Effector memory CD4-positive, alpha-beta T cell (primary cell): ENCODE measurements around the gene CD24.
"Not testable (repeated sequence)": the region's sequence is repeated elsewhere in the genome, so short reads cannot be mapped to it uniquely, and the experiment has no call there.

Source experiments
- DNase-seq, 3 donors: peaks; one replicate each; pipeline ENCODE4 v3.0.0-alpha.2; 2020
- H3K27ac ChIP-seq: 2 replicates; pipeline ENCODE4 v1.7.0; 2013; ENCODE audit warnings: mild to moderate bottlenecking, low read length, moderate library complexity; ENCODE audit not compliant: insufficient read depth, poor library complexity, severe bottlenecking
- H3K27me3 ChIP-seq: replicated peaks from 2 replicates; pipeline ENCODE4 v1.7.0; 2013; ENCODE audit warnings: mild to moderate bottlenecking, low read length; ENCODE audit not compliant: insufficient read depth, control insufficient read depth, poor library complexity, severe bottlenecking
- H3K36me3 ChIP-seq: 2 replicates; pipeline ENCODE4 v1.7.0; 2013; ENCODE audit warnings: mild to moderate bottlenecking, low read length, moderate library complexity; ENCODE audit not compliant: control insufficient read depth, insufficient read depth
- H3K4me1 ChIP-seq: 2 replicates; pipeline ENCODE4 v1.7.0; 2013; ENCODE audit warnings: low read length, mild to moderate bottlenecking; ENCODE audit not compliant: control insufficient read depth, insufficient read depth, poor library complexity, severe bottlenecking
- H3K4me3 ChIP-seq: 2 replicates; pipeline ENCODE4 v1.7.0; 2013; ENCODE audit warnings: low read length, low read depth, mild to moderate bottlenecking; ENCODE audit not compliant: insufficient read depth, poor library complexity, severe bottlenecking
- H3K9me3 ChIP-seq: 2 replicates; pipeline ENCODE4 v1.7.0; 2013; ENCODE audit warnings: mild to moderate bottlenecking, low read length, moderate library complexity; ENCODE audit not compliant: control insufficient read depth
- total RNA-seq, 3 donors: gene quantifications; one replicate each; lab custom pipeline; 2026; lab: John Stamatoyannopoulos, UW

Gene CD24, protein sequence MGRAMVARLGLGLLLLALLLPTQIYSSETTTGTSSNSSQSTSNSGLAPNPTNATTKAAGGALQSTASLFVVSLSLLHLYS
- 0.09 to 0.19 (median 0.17) reads per million in 3 donors for total RNA-seq

DNA sequence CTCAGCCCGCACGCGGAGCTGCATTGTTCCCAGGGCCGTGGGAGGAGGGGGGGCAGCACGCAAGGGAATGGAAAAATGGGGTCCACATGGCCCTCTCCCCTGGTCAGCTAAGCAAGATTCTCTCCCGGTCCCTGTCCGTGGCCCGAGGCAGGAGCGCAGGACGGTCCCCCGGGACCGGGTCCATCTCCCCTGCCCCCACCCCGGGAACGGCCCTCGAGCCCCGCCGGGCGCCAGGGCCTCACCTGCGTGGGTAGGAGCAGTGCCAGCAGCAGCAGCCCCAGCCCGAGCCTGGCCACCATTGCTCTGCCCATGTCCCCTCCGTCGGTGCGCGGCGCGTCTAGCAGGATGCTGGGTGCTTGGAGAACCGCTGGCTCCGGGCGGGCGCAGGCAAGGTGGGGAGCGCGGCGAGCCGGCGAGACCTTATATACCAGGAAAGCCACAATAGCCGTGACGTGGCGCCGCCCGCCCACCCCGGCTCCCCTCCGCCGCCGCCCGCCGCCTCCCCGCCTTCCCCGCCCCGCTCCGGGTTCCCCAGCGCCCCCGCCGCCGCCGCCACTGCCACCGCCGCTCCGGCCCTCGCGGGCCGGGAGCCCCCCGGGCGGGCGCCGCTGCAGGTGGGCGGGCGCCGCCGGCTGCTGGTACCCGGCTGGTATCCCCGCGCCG is at the start of gene CD24:
CD24 (minus strand) TSS at position 394 of the 663 bp plus-strand sequence; CDS start at position 311, 83 bp downstream.
- Histone ChIP-seq H3K27ac (no peak within 1 kb of the TSS), H3K27me3 (peaks cover 23% of the 10 kb centered on the region), H3K9me3 (no peaks in the 10 kb centered on the region), H3K4me1 (peaks cover 17% of the 10 kb centered on the region), H3K36me3 (no peaks in the 10 kb centered on the region), H3K4me3 (peak within 1 kb of the TSS; percentile 49)
- no peak for DNase-seq

DNA sequence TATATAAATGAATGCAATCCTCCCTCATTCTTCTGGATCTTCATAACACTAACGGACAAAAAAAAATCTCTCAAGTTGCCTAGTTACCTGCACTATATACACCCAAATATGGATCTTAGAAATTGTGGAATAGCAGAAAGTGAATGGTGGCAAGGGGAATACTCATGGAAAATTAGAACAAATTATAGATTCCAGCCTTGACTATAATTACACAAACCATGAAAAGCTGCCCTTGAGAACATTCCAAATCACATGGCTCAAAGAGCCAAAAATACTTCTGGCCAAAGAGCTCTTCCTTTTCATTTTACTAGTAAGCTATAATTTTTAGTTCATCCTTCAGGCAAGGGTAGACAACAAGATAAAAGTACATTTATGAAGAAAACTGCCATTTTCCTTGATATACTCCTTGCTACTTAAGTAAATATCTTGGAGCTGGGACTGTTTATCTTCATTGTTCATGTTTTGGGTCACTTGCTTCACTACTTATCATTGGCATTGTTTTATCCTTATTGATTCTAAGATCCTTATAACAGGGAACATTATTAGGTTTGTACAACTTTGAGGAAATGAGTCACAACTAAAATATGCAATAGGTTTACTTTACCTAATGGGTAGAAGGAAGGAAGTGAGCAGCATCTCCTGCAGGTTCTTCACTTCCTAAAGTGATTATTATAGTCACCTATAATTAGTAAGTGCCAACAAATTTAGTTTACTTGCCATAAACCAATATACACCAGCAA is 47.1 kb upstream of the CD24 start:
- DNase-seq: no peak
- no peaks in the 10 kb centered on the region for H3K9me3 ChIP-seq
- H3K27me3 ChIP-seq: no peaks in the 10 kb centered on the region
- H3K36me3 ChIP-seq: no peaks in the 10 kb centered on the region
- H3K4me1 ChIP-seq: no peaks in the 10 kb centered on the region
- no peak overlapping the region for H3K4me3 ChIP-seq
- no peak overlapping the region for H3K27ac ChIP-seq

DNA sequence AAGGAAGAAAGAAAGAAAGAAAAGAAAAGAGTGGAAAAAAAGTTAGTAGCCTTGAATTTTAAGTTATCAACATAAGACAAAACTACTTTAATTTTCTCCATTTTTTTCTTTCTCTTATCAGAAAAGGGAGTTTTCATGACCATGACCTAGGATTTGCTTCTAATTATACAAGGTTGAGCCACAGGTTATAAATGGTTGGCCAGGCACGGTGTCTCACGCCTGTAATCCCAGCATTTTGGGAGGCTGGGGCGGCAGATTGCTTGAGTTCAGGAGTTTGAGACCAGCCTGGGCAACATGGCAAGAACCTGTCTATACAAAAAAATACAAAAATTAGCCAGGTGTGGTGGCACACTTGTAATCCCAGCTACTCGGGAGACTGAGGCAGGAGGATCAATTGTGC is 45.7 kb upstream of the CD24 start:
- DNase-seq: no peak
- H3K27me3 ChIP-seq: no peaks in the 10 kb centered on the region
- no peaks in the 10 kb centered on the region for H3K36me3 ChIP-seq
- H3K4me1 ChIP-seq: no peaks in the 10 kb centered on the region
- H3K27ac ChIP-seq: no peak overlapping the region
- H3K9me3 ChIP-seq: no peaks in the 10 kb centered on the region
- no peak overlapping the region for H3K4me3 ChIP-seq

DNA sequence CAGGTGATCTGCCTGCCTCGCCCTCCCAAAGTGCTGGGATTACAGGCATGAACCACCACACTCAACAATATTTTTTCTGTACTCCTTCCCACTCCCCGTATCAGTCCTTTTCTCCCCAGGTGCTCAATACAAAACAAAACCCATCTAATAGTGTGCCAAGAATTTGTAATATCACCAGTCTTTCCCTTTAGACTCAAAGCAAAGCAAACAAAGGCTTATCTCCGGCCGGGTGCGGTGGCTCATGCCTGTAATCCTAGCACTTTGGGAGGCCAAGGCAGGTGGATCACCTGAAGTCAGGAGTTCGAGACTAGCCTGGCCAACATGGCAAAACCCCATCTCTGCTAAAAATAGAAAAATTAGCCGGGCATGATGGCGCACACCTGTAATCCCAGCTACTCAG is 45.1 kb upstream of the CD24 start:
- not testable (repeated sequence) for H3K4me3 ChIP-seq, DNase-seq, H3K4me1 ChIP-seq, H3K27me3 ChIP-seq, H3K9me3 ChIP-seq, H3K36me3 ChIP-seq, H3K27ac ChIP-seq

DNA sequence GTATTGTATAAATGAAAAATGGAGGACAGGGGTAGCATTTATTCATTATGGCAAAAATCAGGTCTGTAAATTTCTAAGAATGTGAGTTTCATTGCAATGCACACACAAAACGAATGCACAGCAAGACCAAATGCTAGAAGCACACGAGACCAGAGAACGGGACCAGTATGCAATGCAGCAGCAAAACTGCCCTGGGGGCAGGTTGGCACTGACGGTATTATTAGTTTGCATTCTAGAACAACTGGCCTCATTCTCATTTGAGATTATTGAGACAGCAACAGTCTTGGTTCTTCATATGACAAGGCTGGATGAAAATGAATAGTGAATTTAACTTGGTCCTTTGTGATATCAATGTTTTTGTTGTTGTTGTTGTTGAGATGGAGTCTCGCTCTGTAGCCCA is 44.5 kb upstream of the CD24 start:
- H3K27me3 ChIP-seq: no peaks in the 10 kb centered on the region
- no peaks in the 10 kb centered on the region for H3K4me1 ChIP-seq
- H3K36me3 ChIP-seq: no peaks in the 10 kb centered on the region
- no peak overlapping the region for H3K27ac ChIP-seq
- no peak for DNase-seq
- H3K4me3 ChIP-seq: no peak overlapping the region
- H3K9me3 ChIP-seq: no peaks in the 10 kb centered on the region

DNA sequence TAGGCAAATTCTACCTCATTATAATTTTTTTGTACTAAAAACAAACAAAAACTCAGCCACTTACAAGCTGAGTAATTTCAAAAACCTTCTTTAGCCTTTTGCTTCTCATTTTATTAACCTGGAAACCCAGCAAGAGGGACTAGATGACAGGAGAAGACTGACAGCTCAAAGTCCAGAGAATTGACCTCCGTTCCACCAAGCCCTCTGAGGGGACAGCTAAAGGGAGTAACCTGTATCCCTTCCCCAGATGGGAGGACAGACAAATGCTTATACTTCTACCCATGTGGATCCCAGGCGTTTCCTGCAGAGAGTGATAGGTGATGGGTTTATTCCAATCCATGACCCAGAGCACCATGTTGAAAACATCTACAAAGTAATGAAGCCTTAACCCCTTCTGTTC is 35.0 kb upstream of the CD24 start:
- Histone ChIP-seq H3K4me1 (no peaks in the 10 kb centered on the region), H3K27me3 (no peaks in the 10 kb centered on the region), H3K36me3 (no peaks in the 10 kb centered on the region), H3K27ac (no peak overlapping the region), H3K9me3 (no peaks in the 10 kb centered on the region), H3K4me3 (no peak overlapping the region)
- no peak for DNase-seq

DNA sequence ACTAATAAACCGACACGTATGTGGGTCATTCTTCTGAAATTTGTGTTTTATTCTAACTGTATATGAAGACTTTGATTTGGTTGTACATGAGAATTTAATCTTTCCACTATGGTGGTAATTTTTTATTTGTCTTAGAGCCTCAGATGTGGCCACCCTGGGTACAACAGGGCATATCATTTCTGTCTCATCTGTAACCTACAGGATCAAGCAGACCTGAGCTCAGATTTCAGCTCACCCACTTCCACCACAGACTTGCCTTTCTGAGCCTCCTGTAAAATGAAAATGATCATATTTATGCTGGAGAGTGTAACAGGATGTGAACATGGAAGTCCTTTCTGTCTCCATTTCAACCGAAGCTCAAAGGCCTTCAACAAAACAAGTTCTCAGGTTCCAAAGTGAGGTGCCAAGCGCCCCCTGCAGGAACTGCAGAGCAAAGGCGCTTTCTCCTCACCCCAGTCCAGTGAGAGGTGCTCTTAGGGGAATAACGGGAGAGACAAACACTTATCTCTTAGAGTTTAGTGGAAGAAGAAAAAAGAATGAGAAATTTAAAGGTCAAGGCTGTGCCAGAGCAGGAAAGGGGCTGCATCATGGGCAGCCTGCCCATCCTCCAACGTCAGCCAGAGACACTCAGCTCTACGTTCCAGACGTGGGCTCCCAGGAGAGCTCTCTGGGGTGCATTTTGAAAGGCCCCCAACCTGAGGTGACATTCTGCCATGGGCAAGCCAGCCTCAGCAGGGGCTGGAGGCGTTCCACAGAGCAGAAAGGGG is 23.0 kb upstream of the CD24 start:
- H3K36me3 ChIP-seq: no peaks in the 10 kb centered on the region
- no peak overlapping the region for H3K27ac ChIP-seq
- no peaks in the 10 kb centered on the region for H3K9me3 ChIP-seq
- peak in 1 of 3 donors; percentile 20 for DNase-seq
- no peaks in the 10 kb centered on the region for H3K27me3 ChIP-seq
- no peaks in the 10 kb centered on the region for H3K4me1 ChIP-seq
- H3K4me3 ChIP-seq: no peak overlapping the region

DNA sequence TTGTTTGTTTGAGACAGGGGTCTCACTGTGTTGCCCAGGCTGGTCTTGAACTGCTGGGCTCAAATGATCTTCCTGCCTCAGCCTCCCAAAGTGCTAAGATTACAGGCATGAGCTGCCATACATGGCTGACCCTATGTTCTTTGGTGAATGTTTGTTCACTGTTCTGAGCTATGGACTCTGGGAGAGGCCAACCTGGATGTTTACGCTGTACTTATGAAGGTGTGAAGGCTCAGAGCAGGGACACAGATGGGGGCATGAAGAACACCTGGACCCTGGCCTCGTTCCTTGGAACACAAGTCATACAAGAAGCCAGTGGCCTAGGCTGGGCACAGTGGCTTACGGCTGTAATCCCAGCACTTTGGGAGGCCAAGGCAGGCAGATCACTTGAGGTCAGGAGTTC is 21.1 kb upstream of the CD24 start:
- Histone ChIP-seq H3K4me3 (no peak overlapping the region), H3K36me3 (no peaks in the 10 kb centered on the region), H3K9me3 (no peaks in the 10 kb centered on the region), H3K4me1 (no peaks in the 10 kb centered on the region), H3K27ac (no peak overlapping the region), H3K27me3 (no peaks in the 10 kb centered on the region)
- no peak for DNase-seq

DNA sequence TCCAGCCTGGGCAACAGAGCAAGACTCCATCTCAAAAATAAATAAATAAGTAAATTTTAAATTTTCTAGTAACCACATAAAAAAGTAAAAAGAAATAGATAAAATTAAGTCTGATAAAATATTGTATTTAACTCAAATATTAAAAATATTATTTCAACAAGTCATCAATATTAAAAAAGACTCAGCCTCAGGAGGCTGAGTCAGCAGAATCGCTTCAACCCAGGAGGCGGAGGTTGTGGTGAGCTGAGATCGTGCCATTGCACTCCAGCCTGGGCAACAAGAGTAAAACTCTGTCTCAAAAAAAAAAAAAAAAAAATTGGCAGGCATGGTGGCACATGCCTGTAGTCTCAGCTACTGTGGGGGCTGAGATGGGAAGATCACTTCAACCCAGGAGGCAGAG is 15.2 kb upstream of the CD24 start:
- H3K36me3 ChIP-seq, DNase-seq, H3K4me3 ChIP-seq: not testable (repeated sequence)

DNA sequence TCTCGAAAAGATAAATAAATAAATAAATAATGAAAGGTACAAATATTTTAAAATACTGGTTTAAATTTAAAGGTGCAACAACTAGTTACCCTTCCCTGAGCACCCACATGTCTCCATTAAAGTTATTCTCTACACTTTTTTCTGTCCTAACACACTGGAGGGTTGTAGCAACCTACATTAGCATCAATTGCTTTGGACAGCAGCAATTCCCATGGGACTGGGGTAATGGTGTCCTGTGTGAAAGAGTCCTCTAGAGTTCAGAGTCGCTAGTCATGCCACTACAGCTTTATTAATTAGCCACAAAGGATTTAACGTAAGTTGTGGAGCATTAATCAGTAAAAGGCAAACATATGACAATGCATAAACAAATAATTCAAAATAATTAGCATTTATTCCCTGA is 14.1 kb upstream of the CD24 start:
- no peak overlapping the region for H3K27ac ChIP-seq
- no peak overlapping the region for H3K4me3 ChIP-seq
- no peaks in the 10 kb centered on the region for H3K36me3 ChIP-seq
- DNase-seq: no peak
- H3K4me1 ChIP-seq: no peaks in the 10 kb centered on the region
- H3K27me3 ChIP-seq: no peaks in the 10 kb centered on the region
- H3K9me3 ChIP-seq: no peaks in the 10 kb centered on the region

More for the DNA sequence above, 15.2 kb upstream of the CD24 start:
- not testable (repeated sequence) for H3K27me3 ChIP-seq, H3K4me1 ChIP-seq, H3K27ac ChIP-seq, H3K9me3 ChIP-seq
